Neural crest cell (in vitro differentiated cells): ENCODE data around the gene MBTPS1. TPM values are rescaled to one million over a fixed set of nuclear protein-coding genes. Genes with fewer than 3 reads are reported as not detected.

Source experiments
- DNase-seq: peaks from one replicate; pipeline ENCODE4 v3.0.0; 2021; ENCODE audit warnings: low read depth, mixed read lengths, low spot score
- H3K27ac Mint-ChIP-seq: one replicate; pipeline ENCODE4 v1.8.0; 2021; ENCODE audit warnings: mild to moderate bottlenecking, mixed read lengths; ENCODE audit not compliant: unreplicated experiment
- H3K27me3 Mint-ChIP-seq: 2 replicates; pipeline ENCODE4 v1.8.0; 2021; ENCODE audit warnings: low read depth, mild to moderate bottlenecking, mixed read lengths
- H3K36me3 Mint-ChIP-seq: 2 replicates; pipeline ENCODE4 v1.8.0; 2021; ENCODE audit warnings: low read depth, mild to moderate bottlenecking, mixed read lengths
- H3K4me1 Mint-ChIP-seq: 2 replicates; pipeline ENCODE4 v1.8.0; 2021; ENCODE audit warnings: mixed read lengths
- H3K4me3 Mint-ChIP-seq: one replicate; pipeline ENCODE4 v1.8.0; 2021; ENCODE audit warnings: mild to moderate bottlenecking, mixed read lengths
- H3K9me3 Mint-ChIP-seq: 2 replicates; pipeline ENCODE4 v1.8.0; 2021; ENCODE audit warnings: mixed read lengths
- CTCF ChIP-seq: fragments of 200-600 bp; sonication (generic); conservative IDR thresholded peaks from 2 replicates; pipeline ENCODE4 v1.5.0; 2021; ENCODE audit warnings: antibody characterized with exemption, mild to moderate bottlenecking
- total RNA-seq: library from RNA; stranded (reverse); gene quantifications from 2 replicates; pipeline ENCODE4 v1.2.1, GENCODE V29; 2021

The MBTPS1 gene
- total RNA-seq, 1 donor from 2014 or later, result 59.0 TPM

- Mint-ChIP-seq H3K4me1 (peaks cover 26% of the 10 kb centered on the region), H3K27ac (peak within 1 kb of the TSS; percentile 93), H3K36me3 (peaks cover 4% of the 10 kb centered on the region), H3K27me3 (peaks cover 29% of the 10 kb centered on the region), H3K9me3 (no peaks in the 10 kb centered on the region), H3K4me3 (peak within 1 kb of the TSS; percentile 99)
- no peak for TF ChIP-seq CTCF
- peak; percentile 94 for DNase-seq
Measured at GRCh38 chr16:84144859-84145639, 28.3 kb upstream of the MBTPS1 start, which contains the start of the genes DNAAF1 and HSDL1. Gene DNAAF1, plus strand, starts transcription at chr16:84145308. Its CDS starts 133 bp downstream, at chr16:84145441. Gene HSDL1, minus strand, starts transcription at chr16:84145177. Its CDS starts 13,856 bp downstream, at chr16:84131321.

- Mint-ChIP-seq H3K36me3 (peaks cover 4% of the 10 kb centered on the region), H3K4me1 (peaks cover 33% of the 10 kb centered on the region), H3K27me3 (peaks cover 26% of the 10 kb centered on the region), H3K4me3 (peak overlapping the region; percentile 99), H3K9me3 (no peaks in the 10 kb centered on the region), H3K27ac (peak overlapping the region; percentile 93)
- TF ChIP-seq CTCF, result no peak
- DNase-seq, result peak; percentile 23
Measured at GRCh38 chr16:84144209-84144858, 27.6 kb upstream of the MBTPS1 start.

GRCh38 chr16:84143784-84144199, 27.1 kb upstream of the MBTPS1 start:
- no peaks in the 10 kb centered on the region for H3K9me3 Mint-ChIP-seq
- H3K4me1 Mint-ChIP-seq, result peaks cover 38% of the 10 kb centered on the region
- peaks cover 4% of the 10 kb centered on the region for H3K36me3 Mint-ChIP-seq
- no peak for DNase-seq
- H3K27ac Mint-ChIP-seq, result no peak overlapping the region
- TF ChIP-seq CTCF, result no peak
- H3K4me3 Mint-ChIP-seq, result peak overlapping the region; percentile 99
- peaks cover 22% of the 10 kb centered on the region for H3K27me3 Mint-ChIP-seq

- Mint-ChIP-seq H3K4me3 (peak overlapping the region; percentile 99), H3K36me3 (peaks cover 4% of the 10 kb centered on the region), H3K9me3 (no peaks in the 10 kb centered on the region), H3K27ac (no peak overlapping the region), H3K4me1 (peaks cover 45% of the 10 kb centered on the region), H3K27me3 (peaks cover 18% of the 10 kb centered on the region)
- DNase-seq, result no peak
- TF ChIP-seq CTCF, result no peak
Measured at GRCh38 chr16:84143081-84143480, 26.3 kb upstream of the MBTPS1 start.

GRCh38 chr16:84141143-84141670, 24.5 kb upstream of the MBTPS1 start:
- DNase-seq, result no peak
- H3K4me3 Mint-ChIP-seq, result peak overlapping the region; percentile 82
- H3K36me3 Mint-ChIP-seq, result peaks cover 4% of the 10 kb centered on the region
- peaks cover 62% of the 10 kb centered on the region for H3K4me1 Mint-ChIP-seq
- H3K9me3 Mint-ChIP-seq, result no peaks in the 10 kb centered on the region
- H3K27me3 Mint-ChIP-seq, result peaks cover 4% of the 10 kb centered on the region
- no peak overlapping the region for H3K27ac Mint-ChIP-seq
- peak; percentile 28 for TF ChIP-seq CTCF
